ENCODE results near the gene ROBO2.

DNA sequence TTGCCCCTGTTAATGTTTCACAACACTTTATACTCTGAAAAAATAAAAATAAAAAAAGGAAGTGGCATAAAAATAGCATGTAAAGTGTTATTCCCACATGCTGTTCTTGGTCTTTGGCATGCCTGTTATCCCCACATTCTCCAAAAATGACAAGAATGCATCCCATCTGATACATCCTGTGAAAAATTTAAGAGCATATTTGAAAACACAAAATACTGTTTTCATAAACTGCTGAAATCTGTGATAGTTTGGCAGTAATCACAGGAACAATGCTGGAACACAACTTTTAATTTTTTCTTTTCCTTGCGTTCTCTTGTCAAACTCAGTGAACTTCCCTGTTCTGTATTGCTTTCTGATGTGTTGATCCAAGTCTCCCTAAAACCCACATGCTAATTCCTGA is 288.8 kb downstream of the ROBO2 start:
- TF ChIP-seq, protein P1, sequence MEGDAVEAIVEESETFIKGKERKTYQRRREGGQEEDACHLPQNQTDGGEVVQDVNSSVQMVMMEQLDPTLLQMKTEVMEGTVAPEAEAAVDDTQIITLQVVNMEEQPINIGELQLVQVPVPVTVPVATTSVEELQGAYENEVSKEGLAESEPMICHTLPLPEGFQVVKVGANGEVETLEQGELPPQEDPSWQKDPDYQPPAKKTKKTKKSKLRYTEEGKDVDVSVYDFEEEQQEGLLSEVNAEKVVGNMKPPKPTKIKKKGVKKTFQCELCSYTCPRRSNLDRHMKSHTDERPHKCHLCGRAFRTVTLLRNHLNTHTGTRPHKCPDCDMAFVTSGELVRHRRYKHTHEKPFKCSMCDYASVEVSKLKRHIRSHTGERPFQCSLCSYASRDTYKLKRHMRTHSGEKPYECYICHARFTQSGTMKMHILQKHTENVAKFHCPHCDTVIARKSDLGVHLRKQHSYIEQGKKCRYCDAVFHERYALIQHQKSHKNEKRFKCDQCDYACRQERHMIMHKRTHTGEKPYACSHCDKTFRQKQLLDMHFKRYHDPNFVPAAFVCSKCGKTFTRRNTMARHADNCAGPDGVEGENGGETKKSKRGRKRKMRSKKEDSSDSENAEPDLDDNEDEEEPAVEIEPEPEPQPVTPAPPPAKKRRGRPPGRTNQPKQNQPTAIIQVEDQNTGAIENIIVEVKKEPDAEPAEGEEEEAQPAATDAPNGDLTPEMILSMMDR (IDR thresholded peaks at IDR 0.05) = no peak
- no peak for TF ChIP-seq POLR2A (IDR thresholded peaks at IDR 0.05)

All from heart left ventricle (tissue), 13 donors.